HUES6 (cell line): ENCODE data around the gene OR2T2.
"Not testable (repeated sequence)": the region's sequence is repeated elsewhere in the genome, so short reads cannot be mapped to it uniquely, and the experiment has no call there.

Experiments
- H3K27ac ChIP-seq: 2 replicates; pipeline ENCODE4 v1.7.0; 2013; ENCODE audit warnings: low read depth, mild to moderate bottlenecking, low read length, inconsistent platforms
- H3K27me3 ChIP-seq: 2 replicates; pipeline ENCODE4 v1.6.1; 2013; ENCODE audit warnings: low read length; ENCODE audit not compliant: control insufficient read depth, insufficient read depth
- H3K36me3 ChIP-seq: 2 replicates; pipeline ENCODE4 v1.6.1; 2013; ENCODE audit warnings: low read length; ENCODE audit not compliant: control insufficient read depth, insufficient read depth
- H3K4me1 ChIP-seq: 2 replicates; pipeline ENCODE4 v1.6.1; 2013; ENCODE audit warnings: low read length; ENCODE audit not compliant: control insufficient read depth, insufficient read depth
- H3K4me3 ChIP-seq: 2 replicates; pipeline ENCODE4 v1.5.1; 2013; ENCODE audit warnings: low read depth, low read length
- H3K9ac ChIP-seq: one replicate; pipeline ENCODE4 v1.6.1; 2013; ENCODE audit warnings: mild to moderate bottlenecking, low read length
- H3K9me3 ChIP-seq: 2 replicates; pipeline ENCODE4 v1.6.1; 2013; ENCODE audit warnings: low read depth, low read length; ENCODE audit not compliant: control insufficient read depth, insufficient read depth

OR2T2 gene

GRCh38 chr1:248433811-248434415 is 11.5 kb upstream of the OR2T2 start:
- not testable (repeated sequence) for H3K27me3 ChIP-seq, H3K4me3 ChIP-seq, H3K4me1 ChIP-seq, H3K36me3 ChIP-seq, H3K27ac ChIP-seq, H3K9ac ChIP-seq
- peaks cover 12% of the 10 kb centered on the region; the same call in 1 of the 2 replicates for H3K9me3 ChIP-seq

GRCh38 chr1:248434913-248435312 is 10.5 kb upstream of the OR2T2 start:
- H3K27me3 ChIP-seq, H3K27ac ChIP-seq, H3K36me3 ChIP-seq, H3K4me3 ChIP-seq, H3K4me1 ChIP-seq, H3K9me3 ChIP-seq, H3K9ac ChIP-seq: not testable (repeated sequence)

DNA sequence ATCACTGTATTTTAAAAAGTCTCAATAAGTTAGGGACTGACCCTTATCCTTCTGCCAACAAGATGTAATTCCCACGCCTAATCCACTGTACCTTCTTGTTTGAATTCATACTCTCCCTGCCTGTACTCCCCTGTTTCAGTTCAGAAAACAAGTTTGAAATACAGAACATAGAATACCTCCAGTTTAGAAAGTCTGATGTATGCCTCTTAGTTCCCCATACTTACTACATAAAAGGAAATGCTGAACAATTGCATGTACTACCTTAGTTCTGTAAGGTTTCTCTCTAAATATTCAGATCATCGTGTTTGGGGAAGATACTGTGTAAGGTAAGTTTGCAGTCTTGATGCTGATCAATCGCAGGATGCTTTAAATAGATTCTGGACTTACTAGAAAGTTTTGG is 9.1 kb upstream of the OR2T2 start:
- not testable (repeated sequence) for H3K4me1 ChIP-seq, H3K9me3 ChIP-seq, H3K4me3 ChIP-seq, H3K9ac ChIP-seq, H3K36me3 ChIP-seq, H3K27me3 ChIP-seq, H3K27ac ChIP-seq

DNA sequence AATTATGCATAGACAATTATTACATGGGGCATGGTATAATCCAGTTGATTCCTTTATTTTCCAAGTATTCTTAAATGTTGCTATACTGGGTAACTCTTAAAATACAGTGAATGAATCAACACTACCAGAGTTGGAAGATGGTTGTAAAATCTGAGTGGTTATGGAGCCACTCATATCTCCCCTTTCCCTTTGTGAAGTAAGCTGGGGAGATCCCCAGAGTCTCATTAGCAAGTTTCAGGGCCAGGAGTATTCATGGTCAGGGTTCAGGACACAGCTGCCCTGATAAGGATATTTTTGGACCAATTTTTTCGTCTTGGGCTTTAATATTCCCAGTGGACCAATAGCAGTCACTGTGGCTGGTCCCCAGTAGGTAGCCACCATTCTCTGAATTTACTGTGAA is 6.8 kb upstream of the OR2T2 start:
- H3K4me3 ChIP-seq: not testable (repeated sequence)

GRCh38 chr1:248439283-248439682 is 6.2 kb upstream of the OR2T2 start:
- not testable (repeated sequence) for H3K36me3 ChIP-seq, H3K4me3 ChIP-seq, H3K9me3 ChIP-seq, H3K27ac ChIP-seq, H3K9ac ChIP-seq, H3K4me1 ChIP-seq, H3K27me3 ChIP-seq

More for the DNA sequence above, 6.8 kb upstream of the OR2T2 start:
- H3K4me1 ChIP-seq, H3K27ac ChIP-seq, H3K27me3 ChIP-seq, H3K9ac ChIP-seq, H3K36me3 ChIP-seq, H3K9me3 ChIP-seq: not testable (repeated sequence)

DNA sequence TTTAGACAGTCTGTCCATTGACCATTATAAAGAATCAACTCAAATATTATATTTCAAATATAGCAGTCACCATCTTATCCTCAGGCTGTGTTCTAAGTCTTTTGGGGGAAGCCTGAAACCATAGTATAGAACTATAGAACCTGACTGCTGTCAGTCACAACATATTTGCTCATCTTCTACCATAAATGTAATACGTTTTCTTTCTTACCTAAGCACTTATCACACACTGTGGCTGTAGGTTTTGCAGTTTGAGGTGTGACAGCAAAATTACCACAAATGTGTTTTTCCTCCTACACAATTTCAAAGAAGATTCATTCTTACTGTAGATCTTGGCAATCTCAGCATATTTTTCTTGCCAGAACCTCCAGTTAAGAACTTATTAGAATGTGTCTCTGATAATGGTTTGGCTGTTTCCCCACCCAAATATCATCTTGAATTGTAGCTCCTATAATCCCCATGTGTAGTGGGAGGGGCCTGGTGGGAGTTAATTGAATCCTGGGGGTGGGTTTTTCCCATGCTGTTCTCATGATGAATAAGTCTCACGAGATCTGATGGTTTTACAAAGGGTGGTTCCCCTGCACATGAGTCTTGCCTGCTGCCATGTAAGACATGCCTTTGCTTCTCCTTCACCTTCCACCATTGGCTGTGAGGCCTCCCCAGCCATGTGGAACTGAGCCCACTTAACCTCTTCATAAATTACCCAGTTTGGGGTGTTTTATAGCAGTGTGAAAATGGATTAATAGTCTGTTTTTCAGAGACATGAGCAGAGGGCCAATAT is 2.7 kb upstream of the OR2T2 start:
- H3K4me3 ChIP-seq, H3K9me3 ChIP-seq, H3K27me3 ChIP-seq, H3K9ac ChIP-seq, H3K36me3 ChIP-seq, H3K27ac ChIP-seq, H3K4me1 ChIP-seq: not testable (repeated sequence)

- H3K27me3 ChIP-seq, H3K9ac ChIP-seq, H3K36me3 ChIP-seq, H3K4me3 ChIP-seq, H3K9me3 ChIP-seq, H3K27ac ChIP-seq, H3K4me1 ChIP-seq: not testable (repeated sequence)
Observed at GRCh38 chr1:248444603-248445002, 834 bp upstream of the OR2T2 start.

- H3K4me1 ChIP-seq, H3K27me3 ChIP-seq, H3K27ac ChIP-seq, H3K9me3 ChIP-seq, H3K9ac ChIP-seq, H3K4me3 ChIP-seq, H3K36me3 ChIP-seq: not testable (repeated sequence)
Observed at GRCh38 chr1:248448409-248449074, 3.1 kb downstream of the OR2T2 start.

- H3K9ac ChIP-seq, H3K36me3 ChIP-seq, H3K4me3 ChIP-seq, H3K27ac ChIP-seq, H3K4me1 ChIP-seq, H3K27me3 ChIP-seq, H3K9me3 ChIP-seq: not testable (repeated sequence)
Observed at GRCh38 chr1:248449821-248450465, 4.5 kb downstream of the OR2T2 start.

DNA sequence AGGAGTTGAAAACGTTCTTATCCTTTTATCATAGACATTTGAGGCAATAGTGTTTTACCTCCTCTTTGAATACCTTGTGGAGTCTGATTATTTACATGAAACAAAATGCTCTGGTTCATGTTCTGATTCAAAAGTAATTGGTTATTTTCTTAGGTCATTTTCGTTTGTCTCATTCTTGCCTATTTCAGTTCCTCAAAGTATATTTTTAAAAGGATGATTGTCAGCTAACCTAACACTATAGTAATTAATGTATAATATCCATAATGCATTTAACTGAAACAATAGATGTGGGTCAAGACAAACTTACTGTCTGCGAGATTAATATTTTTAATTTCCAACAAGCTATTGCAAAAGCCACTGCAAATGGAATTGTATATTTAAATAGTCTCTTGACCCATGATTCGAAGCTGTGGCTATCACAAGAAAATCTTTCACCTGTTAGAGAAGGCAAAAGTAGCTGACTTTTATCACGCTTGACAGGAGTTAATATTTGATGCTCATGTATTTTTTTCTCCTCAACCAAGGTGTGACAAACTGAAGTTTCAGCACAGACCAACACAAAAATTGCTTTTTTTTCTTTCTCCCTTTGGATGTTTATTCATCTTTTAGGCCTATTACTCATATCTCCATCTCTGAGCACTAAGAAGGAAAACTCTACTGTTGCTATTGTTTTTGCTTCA is 5.2 kb downstream of the OR2T2 start:
- not testable (repeated sequence) for H3K36me3 ChIP-seq, H3K9me3 ChIP-seq, H3K9ac ChIP-seq, H3K4me1 ChIP-seq, H3K27ac ChIP-seq, H3K4me3 ChIP-seq, H3K27me3 ChIP-seq

- not testable (repeated sequence) for H3K9ac ChIP-seq, H3K9me3 ChIP-seq, H3K27me3 ChIP-seq, H3K4me3 ChIP-seq, H3K4me1 ChIP-seq, H3K27ac ChIP-seq, H3K36me3 ChIP-seq
Observed at GRCh38 chr1:248453619-248454018, 8.2 kb downstream of the OR2T2 start.
